Spleen (tissue), 7 donors: ENCODE data around the gene SREBF2.

Experiments
- CTCF ChIP-seq, 11 experiments: fragments of 200-600 bp in 7 of 11; fragments of 450-650 bp in 4 of 11; sonication (generic) in 4 of 11; IDR thresholded peaks in 8 of 11; conservative IDR thresholded peaks in 3 of 11; 1 replicate in 7 of 11; 2 replicates in 4 of 11; pipeline versions ENCODE4 v1.4.0 to v1.8.0; 2016 to 2021; ENCODE audit warnings: antibody characterized with exemption in 11 of 11, inconsistent platforms in 4 of 11, mild to moderate bottlenecking in 1 of 11
- POLR2A ChIP-seq, 3 donors: fragments of 450-650 bp; IDR thresholded peaks; one replicate each; pipeline ENCODE4 v1.5.1; 2017; ENCODE audit warnings: antibody characterized with exemption in 3 of 3, mild to moderate bottlenecking in 1 of 3
- donor health status: DM: no; HTN: no; CAD: no; lungs with moderate emphysema.
- donor health status: DM: no; HTN: no; CAD: no.
- donor health status: DM: no; HTN: no; CAD: no.

DNA sequence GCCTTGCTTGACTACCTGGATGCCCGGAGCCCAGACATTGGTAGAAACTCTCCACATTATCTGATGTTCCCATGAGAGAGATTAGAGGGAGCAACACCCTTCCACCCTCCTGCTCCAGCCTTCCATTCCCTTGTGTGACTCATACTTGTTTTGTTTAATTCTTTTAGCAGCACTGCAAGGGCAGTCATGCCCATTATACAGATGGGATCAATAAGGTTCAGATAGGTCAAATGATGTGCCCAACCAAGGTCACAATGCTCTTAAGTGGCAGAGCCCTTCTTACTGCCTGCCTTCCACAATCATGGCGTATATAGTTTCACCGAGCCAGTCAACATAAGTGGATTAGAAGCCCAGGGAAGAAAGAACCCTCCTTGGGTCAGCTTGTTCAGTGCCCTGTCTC is 39.0 kb upstream of the SREBF2 start:
- TF ChIP-seq POLR2A (IDR thresholded peaks at IDR 0.05) = no peak
- TF ChIP-seq CTCF (IDR thresholded peaks at IDR 0.05 in 8 of 11, conservative IDR thresholded peaks at IDR 0.05 in 3 of 11) = no peak
